WTC11 (cell line): ENCODE data around the gene ZNF678.

Experiments used
- CTCF ChIP-seq: fragments of 200-600 bp; IDR thresholded peaks from 2 replicates; pipeline ENCODE4 v1.8.0; 2022; ENCODE audit warnings: antibody characterized with exemption
- MLX ChIP-seq: sonication (generic); formaldehyde crosslinking; IDR thresholded peaks from 2 replicates; pipeline ENCODE4 v1.8.1; 2023; ENCODE audit warnings: mild to moderate bottlenecking, missing genetic modification reagents, moderate library complexity

GRCh38 chr1:227560393-227561173, 2.8 kb upstream of the ZNF678 start:
- TF ChIP-seq CTCF (no peak), MLX (CRISPR knock-in tag) (no peak)
